GM12878 (cell line): ENCODE results near the gene ALG11. TPM values are rescaled to one million over a fixed set of nuclear protein-coding genes. Genes with fewer than 3 reads are reported as not detected.

Source experiments
- ATAC-seq: fragments of 200-7000 bp; cut with Tn5 transposase; 3 replicates; pipeline ENCODE4 v1.9.1; 2020; ENCODE audit warnings: mild to moderate bottlenecking, moderate library complexity
- BruUV-seq: library from RNA; stranded (reverse); fragments of 400-500 nt; replicated peaks from 2 replicates; lab custom pipeline; 2021; lab: Mats Ljungman, UMichigan
- CTCF ChIA-PET: fragments of 300-600 bp; sonication (Branson Sonifier 250); formaldehyde crosslinking; extraction: SDS; loops from one replicate; lab custom pipeline; 2021; ENCODE audit warnings: inconsistent platforms; lab: Yijun Ruan, JAX
- POLR2A ChIA-PET: fragments of 350-600 bp; formaldehyde crosslinking; extraction: SDS; loops from one replicate; lab custom pipeline; 2021; ENCODE audit warnings: inconsistent platforms; lab: Charles Lee
- RAD21 ChIA-PET: fragments of 300-600 bp; sonication (Branson Sonifier 250); formaldehyde crosslinking; loops from one replicate; lab custom pipeline; 2023; ENCODE audit warnings: antibody characterized with exemption; ENCODE audit not compliant: unreplicated experiment; lab: Charles Lee
- SMC1A ChIA-PET: fragments of 300-600 bp; sonication (Branson Sonifier 250); formaldehyde crosslinking; loops from one replicate; lab custom pipeline; 2023; ENCODE audit not compliant: unreplicated experiment, uncharacterized antibody; lab: Charles Lee
- DNase-seq: peaks from one replicate; pipeline ENCODE4 v3.0.0-alpha.2; 2011; ENCODE audit warnings: low read depth, low spot score
- FAIRE-seq: peaks from 3 replicates; lab custom pipeline; 2011; peaks lifted over from hg19 to GRCh38; lab: Jason Lieb, UNC
- H2AFZ ChIP-seq: 2 replicates; pipeline ENCODE4 v1.6.0; 2011; ENCODE audit warnings: low read depth, low read length, control low read depth; ENCODE audit not compliant: control insufficient read depth
- H3K27ac ChIP-seq: 2 replicates; pipeline ENCODE4 v1.5.1; 2011; ENCODE audit warnings: control low read depth; ENCODE audit not compliant: control insufficient read depth, insufficient read depth
- H3K27me3 ChIP-seq, 2 experiments: replicated peaks in 1 of 2; 2 replicates each; pipeline versions ENCODE4 v1.6.0 to v1.6.1; 2011; ENCODE audit warnings: low read length in 1 of 2; ENCODE audit not compliant: control insufficient read depth in 2 of 2, insufficient read depth in 2 of 2
- H3K36me3 ChIP-seq, 2 experiments: 2 replicates each; pipeline ENCODE4 v1.5.1; 2011; ENCODE audit warnings: low read length in 1 of 2; ENCODE audit not compliant: control insufficient read depth in 2 of 2, insufficient read depth in 2 of 2
- H3K4me1 ChIP-seq: 2 replicates; pipeline ENCODE4 v1.6.1; 2011; ENCODE audit warnings: mild to moderate bottlenecking, low read length, moderate library complexity, mixed read lengths; ENCODE audit not compliant: control insufficient read depth, insufficient read depth
- H3K4me2 ChIP-seq: 2 replicates; pipeline ENCODE4 v1.6.0; 2011; ENCODE audit warnings: control low read depth; ENCODE audit not compliant: control insufficient read depth, insufficient read depth
- H3K4me3 ChIP-seq: fragments of 200-600 bp; sonication (generic); 2 replicates; pipeline ENCODE4 v1.5.1; 2016
- H3K79me2 ChIP-seq: 2 replicates; pipeline ENCODE4 v1.6.0; 2011; ENCODE audit warnings: low read length; ENCODE audit not compliant: control insufficient read depth, insufficient read depth
- H3K9ac ChIP-seq: 2 replicates; pipeline ENCODE4 v1.8.0; 2011; ENCODE audit warnings: low read length, control low read depth, mixed read lengths; ENCODE audit not compliant: control insufficient read depth, insufficient read depth
- H3K9me3 ChIP-seq: replicated peaks from 3 replicates; pipeline ENCODE4 v1.5.1; 2011; ENCODE audit warnings: mild to moderate bottlenecking, low read length; ENCODE audit not compliant: control insufficient read depth, insufficient read depth
- H4K20me1 ChIP-seq: 2 replicates; pipeline ENCODE4 v1.6.0; 2011; ENCODE audit not compliant: control insufficient read depth, insufficient read depth
- BHLHE40 ChIP-seq, 2 experiments: fragments of 450-650 bp in 1 of 2; IDR thresholded peaks; 2 replicates each; pipeline ENCODE4 v1.6.1; 2011 to 2017; ENCODE audit warnings: low read depth in 2 of 2, borderline replicate concordance in 1 of 2, improper control_type of control experiment in 1 of 2, low read length in 1 of 2, mild to moderate bottlenecking in 1 of 2
- CREM ChIP-seq: IDR thresholded peaks from 2 replicates; pipeline ENCODE4 v1.6.1; 2014; ENCODE audit warnings: antibody characterized with exemption, low read depth
- EZH2 ChIP-seq: IDR thresholded peaks from 2 replicates; pipeline ENCODE4 v1.6.1; 2012; ENCODE audit warnings: low read depth, mild to moderate bottlenecking, control low read depth, inconsistent platforms, low read length, borderline replicate concordance; ENCODE audit not compliant: control insufficient read depth
- FOS ChIP-seq: IDR thresholded peaks from 3 replicates; pipeline ENCODE4 v1.6.1; 2011; ENCODE audit warnings: borderline replicate concordance; ENCODE audit not compliant: insufficient read length; ENCODE audit errors: extremely low read depth
- FOXM1 ChIP-seq: IDR thresholded peaks from 2 replicates; pipeline ENCODE4 v1.6.1; 2012; ENCODE audit warnings: low read depth, mild to moderate bottlenecking, inconsistent platforms, low read length, moderate library complexity
- JUNB ChIP-seq: IDR thresholded peaks from 2 replicates; pipeline ENCODE4 v1.6.1; 2016; ENCODE audit warnings: antibody characterized with exemption, mild to moderate bottlenecking
- MXI1 ChIP-seq: fragments of 150-350 bp; IDR thresholded peaks from 2 replicates; pipeline ENCODE4 v1.6.1; 2011; ENCODE audit warnings: low read depth, mild to moderate bottlenecking, inconsistent platforms, low read length, improper control_type of control experiment
- MYC ChIP-seq: IDR thresholded peaks from 2 replicates; pipeline ENCODE4 v1.6.1; 2011; ENCODE audit warnings: mild to moderate bottlenecking, low read length, moderate library complexity, inconsistent platforms; ENCODE audit not compliant: insufficient read depth, insufficient replicate concordance, insufficient read length, severe bottlenecking
- NRF1 ChIP-seq: conservative IDR thresholded peaks from 2 replicates; pipeline ENCODE4 v1.6.1; 2011; ENCODE audit warnings: mild to moderate bottlenecking, low read depth, low read length, improper control_type of control experiment
- PBX3 ChIP-seq: IDR thresholded peaks from 2 replicates; pipeline ENCODE4 v1.6.1; 2011; ENCODE audit warnings: mild to moderate bottlenecking, low read depth, low read length, moderate library complexity; ENCODE audit not compliant: insufficient replicate concordance
- POLR2AphosphoS5 ChIP-seq: IDR thresholded peaks from 2 replicates; pipeline ENCODE4 v1.6.1; 2011; ENCODE audit warnings: mild to moderate bottlenecking, low read length, inconsistent platforms
- RAD51 ChIP-seq: fragments of 450-650 bp; IDR thresholded peaks from 2 replicates; pipeline ENCODE4 v1.6.1; 2016; ENCODE audit warnings: moderate library complexity, mild to moderate bottlenecking, inconsistent platforms
- RFX5 ChIP-seq: IDR thresholded peaks from 2 replicates; pipeline ENCODE4 v1.6.1; 2011; ENCODE audit warnings: low read depth, low read length, improper control_type of control experiment
- SP1 ChIP-seq: IDR thresholded peaks from one replicate; pipeline ENCODE4 v1.6.1; 2011; ENCODE audit warnings: low read depth, low read length
- SREBF1 ChIP-seq: IDR thresholded peaks from 2 replicates; pipeline ENCODE4 v1.6.1; 2012; ENCODE audit warnings: mild to moderate bottlenecking, low read length
- SUPT20H ChIP-seq: IDR thresholded peaks from 2 replicates; pipeline ENCODE4 v1.6.1; 2011; ENCODE audit warnings: low read depth, mild to moderate bottlenecking, low read length, moderate library complexity, borderline replicate concordance; ENCODE audit not compliant: control insufficient read depth
- TCF3 ChIP-seq: IDR thresholded peaks from 2 replicates; pipeline ENCODE4 v1.6.1; 2012; ENCODE audit warnings: low read depth, mild to moderate bottlenecking, low read length, borderline replicate concordance; ENCODE audit not compliant: insufficient read depth
- ZNF24 ChIP-seq: fragments of 450-650 bp; IDR thresholded peaks from 2 replicates; pipeline ENCODE4 v1.6.1; 2017; ENCODE audit warnings: antibody characterized with exemption, mild to moderate bottlenecking
- ZNF622 ChIP-seq: fragments of 450-650 bp; IDR thresholded peaks from 2 replicates; pipeline ENCODE4 v1.6.1; 2017; ENCODE audit warnings: mild to moderate bottlenecking, inconsistent platforms
- WGBS: methylation state at CpG from one replicate; pipeline ENCODE4 v1.1.6; 2016; ENCODE audit warnings: low lambda C conversion rate; ENCODE audit not compliant: insufficient replicate concordance, insufficient coverage; ENCODE audit errors: missing lambda C conversion rate; 5-methylcytosine and 5-hydroxymethylcytosine counted together
- in situ Hi-C: fragments of 300-500 bp; cut with MboI; formaldehyde crosslinking; loops from 9 replicates; pipeline ENCODE4 v1.14.3; 2018; ENCODE audit warnings: mixed read lengths
- intact Hi-C: fragments of 100-400 bp; cut with micrococcal nuclease; formaldehyde crosslinking; loops from one replicate; pipeline ENCODE4 v1.14.2; 2022; ENCODE audit not compliant: unreplicated experiment
- polyA plus RNA-seq, 11 experiments: library from polyadenylated mRNA; depleted of rRNA in 4 of 11; unstranded in 6 of 11; stranded (reverse) in 5 of 11; fragments of >200 nt; fragmentation: Nextera tagmentation in 4 of 11; fragmentation: Illumina TruSeq in 1 of 11; extraction: Ambion mirVana in 4 of 11; extraction: Trizol in 1 of 11; gene quantifications; 1 replicate in 1 of 11; 2 replicates in 10 of 11; pipeline versions ENCODE4 v1.2.1 to v1.2.3, GENCODE V29; 2011 to 2016; ENCODE audit warnings: inconsistent platforms in 2 of 11, missing spikeins in 2 of 11, low read depth in 1 of 11
- total RNA-seq, 4 experiments: library from RNA; depleted of rRNA in 3 of 4; stranded (reverse); fragments of >200 nt in 3 of 4; fragmentation: Illumina TruSeq in 1 of 4; extraction: Trizol in 1 of 4; gene quantifications; 2 replicates each; pipeline versions ENCODE4 v1.2.1 to v1.2.3, GENCODE V29; 2013 to 2021
- TF ChIP-seq, protein P1 (sequence below): IDR thresholded peaks from 2 replicates; pipeline ENCODE4 v1.6.1; 2011; ENCODE audit warnings: low read depth, mild to moderate bottlenecking, low read length, moderate library complexity, borderline replicate concordance; ENCODE audit errors: extremely low read depth

Gene ALG11
- total and polyA plus RNA-seq, 10 of the 15 experiments (the other 5 are each of a cell fraction or from before 2014, with no cell fraction given) = 8.4 to 27.7 (median 15.6) TPM

- DNase-seq = no peak
- POLR2A ChIA-PET = no interaction called here
- H4K20me1 ChIP-seq = no peaks in the 10 kb centered on the region
- TF ChIP-seq TCF3 = no peak
- TF ChIP-seq CREM = no peak
- no peak for TF ChIP-seq SUPT20H
- no peak for TF ChIP-seq ZNF622
- no peak for TF ChIP-seq BHLHE40 (IDR thresholded peaks at IDR 0.05; ENCODE audit: borderline replicate concordance in 1 of 2, low read depth in 2 of 2, low read length in 1 of 2)
- TF ChIP-seq JUNB = no peak
- no peak for TF ChIP-seq PBX3
- FAIRE-seq = no peak
- RAD21 ChIA-PET = no interaction called here
- no peaks in the 10 kb centered on the region for H3K36me3 ChIP-seq
- intact Hi-C loops (no loop called here), in situ Hi-C loops (no loop called here)
- WGBS = 100% methylated on average over 1 of the region's 1 CpG
- SMC1A ChIA-PET = no interaction called here
- CTCF ChIA-PET = no interaction called here
- no peaks in the 10 kb centered on the region for H3K4me1 ChIP-seq
- H3K27ac ChIP-seq = no peak overlapping the region
- no peak for ATAC-seq
- no peaks in the 10 kb centered on the region for H3K27me3 ChIP-seq
- no peak overlapping the region for H2AFZ ChIP-seq
- no TSS peak for BruUV-seq
- no peak overlapping the region for H3K4me2 ChIP-seq
- H3K79me2 ChIP-seq = no peaks in the 10 kb centered on the region
- H3K9ac ChIP-seq = no peak overlapping the region
- no peak overlapping the region for H3K4me3 ChIP-seq
- H3K9me3 ChIP-seq = no peaks in the 10 kb centered on the region
Measured at GRCh38 chr13:52036037-52036436, 23.8 kb downstream of the ALG11 start.

DNA sequence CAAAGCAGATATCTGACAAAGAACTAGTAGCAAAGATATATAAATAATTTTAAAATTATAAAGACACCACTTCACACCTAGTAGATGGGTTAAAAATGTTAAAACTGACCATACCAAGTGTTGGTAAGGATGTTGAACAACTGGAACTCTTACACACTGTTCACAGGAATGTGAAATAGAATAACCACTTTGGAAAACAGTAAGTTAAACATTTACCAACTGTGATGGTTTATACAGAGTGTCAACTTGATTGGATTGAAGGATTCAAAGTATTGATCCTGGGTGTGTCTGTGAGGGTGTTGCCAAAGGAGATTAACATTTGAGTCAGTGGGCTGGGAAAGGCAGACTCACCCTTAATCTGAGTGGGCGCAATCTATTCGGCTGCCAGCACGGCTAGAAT, 31.5 kb downstream of the ALG11 start:
- CTCF ChIA-PET = no interaction called here
- FAIRE-seq (no peak), ATAC-seq (no peak), DNase-seq (no peak)
- H3K27ac ChIP-seq = no peak overlapping the region
- no peaks in the 10 kb centered on the region for H3K27me3 ChIP-seq
- in situ Hi-C loops (no loop called here), intact Hi-C loops (no loop called here)
- no peaks in the 10 kb centered on the region for H3K36me3 ChIP-seq
- 98% methylated on average over 3 of the region's 3 CpGs for WGBS
- no peak overlapping the region for H3K9ac ChIP-seq
- H2AFZ ChIP-seq = no peak overlapping the region
- H4K20me1 ChIP-seq = no peaks in the 10 kb centered on the region
- H3K4me2 ChIP-seq = no peak overlapping the region
- SMC1A ChIA-PET = no interaction called here
- no peaks in the 10 kb centered on the region for H3K79me2 ChIP-seq
- POLR2A ChIA-PET = no interaction called here
- H3K4me3 ChIP-seq = no peak overlapping the region
- H3K4me1 ChIP-seq = no peaks in the 10 kb centered on the region
- RAD21 ChIA-PET = no interaction called here
- no TSS peak for BruUV-seq
- H3K9me3 ChIP-seq = no peaks in the 10 kb centered on the region
- TF ChIP-seq FOS (no peak), RAD51 (no peak), POLR2AphosphoS5 (no peak), MXI1 (no peak), SP1 (no peak), ZNF24 (no peak), EZH2 (no peak), RFX5 (no peak), MYC (no peak), FOXM1 (no peak), NRF1 (no peak), SREBF1 (no peak)
- TF ChIP-seq, protein P1, sequence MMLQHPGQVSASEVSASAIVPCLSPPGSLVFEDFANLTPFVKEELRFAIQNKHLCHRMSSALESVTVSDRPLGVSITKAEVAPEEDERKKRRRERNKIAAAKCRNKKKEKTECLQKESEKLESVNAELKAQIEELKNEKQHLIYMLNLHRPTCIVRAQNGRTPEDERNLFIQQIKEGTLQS = no peak
